ENCODE results near the gene PSD2.

DNA sequence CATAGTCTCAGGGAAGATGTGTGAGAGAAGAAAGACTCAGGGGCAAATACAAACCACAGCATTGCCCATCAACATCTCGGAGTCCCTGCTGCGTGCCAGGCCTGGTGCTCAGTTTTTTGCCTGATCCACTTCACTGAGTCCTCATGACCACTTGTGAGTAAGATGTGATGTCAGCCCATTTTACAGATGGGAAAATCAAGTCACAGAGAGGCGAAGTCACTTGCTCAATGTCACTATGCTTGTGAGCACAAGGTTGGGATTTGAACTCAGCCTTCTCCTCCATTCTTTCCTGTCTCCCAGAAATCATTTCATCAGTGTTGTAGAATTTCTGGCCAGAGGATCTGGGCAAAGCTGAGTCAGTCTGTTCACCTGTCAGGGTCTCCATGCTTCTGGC lies 34.6 kb upstream of the PSD2 start:
- TF ChIP-seq, protein P1, sequence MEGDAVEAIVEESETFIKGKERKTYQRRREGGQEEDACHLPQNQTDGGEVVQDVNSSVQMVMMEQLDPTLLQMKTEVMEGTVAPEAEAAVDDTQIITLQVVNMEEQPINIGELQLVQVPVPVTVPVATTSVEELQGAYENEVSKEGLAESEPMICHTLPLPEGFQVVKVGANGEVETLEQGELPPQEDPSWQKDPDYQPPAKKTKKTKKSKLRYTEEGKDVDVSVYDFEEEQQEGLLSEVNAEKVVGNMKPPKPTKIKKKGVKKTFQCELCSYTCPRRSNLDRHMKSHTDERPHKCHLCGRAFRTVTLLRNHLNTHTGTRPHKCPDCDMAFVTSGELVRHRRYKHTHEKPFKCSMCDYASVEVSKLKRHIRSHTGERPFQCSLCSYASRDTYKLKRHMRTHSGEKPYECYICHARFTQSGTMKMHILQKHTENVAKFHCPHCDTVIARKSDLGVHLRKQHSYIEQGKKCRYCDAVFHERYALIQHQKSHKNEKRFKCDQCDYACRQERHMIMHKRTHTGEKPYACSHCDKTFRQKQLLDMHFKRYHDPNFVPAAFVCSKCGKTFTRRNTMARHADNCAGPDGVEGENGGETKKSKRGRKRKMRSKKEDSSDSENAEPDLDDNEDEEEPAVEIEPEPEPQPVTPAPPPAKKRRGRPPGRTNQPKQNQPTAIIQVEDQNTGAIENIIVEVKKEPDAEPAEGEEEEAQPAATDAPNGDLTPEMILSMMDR (IDR thresholded peaks at IDR 0.05) = no peak
- TF ChIP-seq POLR2AphosphoS5 (IDR thresholded peaks at IDR 0.05; ENCODE audit: low read depth, low read length) = no peak
- TF ChIP-seq, protein P2, sequence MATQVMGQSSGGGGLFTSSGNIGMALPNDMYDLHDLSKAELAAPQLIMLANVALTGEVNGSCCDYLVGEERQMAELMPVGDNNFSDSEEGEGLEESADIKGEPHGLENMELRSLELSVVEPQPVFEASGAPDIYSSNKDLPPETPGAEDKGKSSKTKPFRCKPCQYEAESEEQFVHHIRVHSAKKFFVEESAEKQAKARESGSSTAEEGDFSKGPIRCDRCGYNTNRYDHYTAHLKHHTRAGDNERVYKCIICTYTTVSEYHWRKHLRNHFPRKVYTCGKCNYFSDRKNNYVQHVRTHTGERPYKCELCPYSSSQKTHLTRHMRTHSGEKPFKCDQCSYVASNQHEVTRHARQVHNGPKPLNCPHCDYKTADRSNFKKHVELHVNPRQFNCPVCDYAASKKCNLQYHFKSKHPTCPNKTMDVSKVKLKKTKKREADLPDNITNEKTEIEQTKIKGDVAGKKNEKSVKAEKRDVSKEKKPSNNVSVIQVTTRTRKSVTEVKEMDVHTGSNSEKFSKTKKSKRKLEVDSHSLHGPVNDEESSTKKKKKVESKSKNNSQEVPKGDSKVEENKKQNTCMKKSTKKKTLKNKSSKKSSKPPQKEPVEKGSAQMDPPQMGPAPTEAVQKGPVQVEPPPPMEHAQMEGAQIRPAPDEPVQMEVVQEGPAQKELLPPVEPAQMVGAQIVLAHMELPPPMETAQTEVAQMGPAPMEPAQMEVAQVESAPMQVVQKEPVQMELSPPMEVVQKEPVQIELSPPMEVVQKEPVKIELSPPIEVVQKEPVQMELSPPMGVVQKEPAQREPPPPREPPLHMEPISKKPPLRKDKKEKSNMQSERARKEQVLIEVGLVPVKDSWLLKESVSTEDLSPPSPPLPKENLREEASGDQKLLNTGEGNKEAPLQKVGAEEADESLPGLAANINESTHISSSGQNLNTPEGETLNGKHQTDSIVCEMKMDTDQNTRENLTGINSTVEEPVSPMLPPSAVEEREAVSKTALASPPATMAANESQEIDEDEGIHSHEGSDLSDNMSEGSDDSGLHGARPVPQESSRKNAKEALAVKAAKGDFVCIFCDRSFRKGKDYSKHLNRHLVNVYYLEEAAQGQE (IDR thresholded peaks at IDR 0.05; ENCODE audit: insufficient read depth in 1 of 2, low read depth in 2 of 2, low read length in 1 of 2) = no peak
- no peak for TF ChIP-seq SIN3A (IDR thresholded peaks at IDR 0.05; ENCODE audit: borderline replicate concordance, insufficient read depth, low read depth, low read length)
- TF ChIP-seq TCF7L2 (IDR thresholded peaks at IDR 0.05; ENCODE audit: low read depth, low read length) = no peak
